ENCODE measurements around the gene CLMN.

Gene CLMN

GRCh38 chr14:95246870-95247269 is 72.8 kb downstream of the CLMN start:
- Histone ChIP-seq H3K4me3 (no peak overlapping the region), H3K36me3 (no peaks in the 10 kb centered on the region), H3K4me1 (peaks cover 0 to 3% (median 0%) of the 10 kb centered on the region in 4 donors), H3K9me3 (no peaks in the 10 kb centered on the region), H3K27ac (no peak overlapping the region), H3K27me3 (no peaks in the 10 kb centered on the region)
- no peak for TF ChIP-seq CTCF (IDR thresholded peaks at IDR 0.05)
- DNase-seq, result no peak
- intact Hi-C loops (cut with DNase I; ENCODE audit: low total_unique reads), result no loop called here

GRCh38 chr14:95245334-95245733 is 74.4 kb downstream of the CLMN start:
- H3K36me3 ChIP-seq, result no peaks in the 10 kb centered on the region
- TF ChIP-seq CTCF (IDR thresholded peaks at IDR 0.05), result no peak
- peaks cover 0 to 3% (median 0%) of the 10 kb centered on the region in 4 donors for H3K4me1 ChIP-seq
- H3K4me3 ChIP-seq, result no peak overlapping the region
- H3K9me3 ChIP-seq, result no peaks in the 10 kb centered on the region
- intact Hi-C loops (cut with DNase I; ENCODE audit: low total_unique reads), result no loop called here
- peak in 1 of 2 donors; percentile 16 for DNase-seq
- no peak overlapping the region for H3K27ac ChIP-seq
- H3K27me3 ChIP-seq, result no peaks in the 10 kb centered on the region

GRCh38 chr14:95244587-95244986 is 75.1 kb downstream of the CLMN start:
- TF ChIP-seq CTCF (IDR thresholded peaks at IDR 0.05), result no peak
- no peaks in the 10 kb centered on the region for H3K36me3 ChIP-seq
- H3K4me3 ChIP-seq, result no peak overlapping the region
- no peaks in the 10 kb centered on the region for H3K27me3 ChIP-seq
- intact Hi-C loops (cut with DNase I; ENCODE audit: low total_unique reads), result no loop called here
- no peaks in the 10 kb centered on the region for H3K9me3 ChIP-seq
- DNase-seq, result no peak
- no peak overlapping the region for H3K27ac ChIP-seq
- peaks cover 0 to 3% (median 0%) of the 10 kb centered on the region in 4 donors for H3K4me1 ChIP-seq

- no peak for TF ChIP-seq CTCF (IDR thresholded peaks at IDR 0.05)
- intact Hi-C loops (cut with DNase I; ENCODE audit: low total_unique reads), result no loop called here
- H3K27ac ChIP-seq, result no peak overlapping the region
These were observed 76.8 kb downstream of the CLMN start for GRCh38 chr14:95242870-95243269.

GRCh38 chr14:95240859-95241813 is 78.6 kb downstream of the CLMN start:
- Histone ChIP-seq H3K9me3 (no peaks in the 10 kb centered on the region), H3K27me3 (no peaks in the 10 kb centered on the region), H3K4me1 (peaks cover 0 to 16% (median 3%) of the 10 kb centered on the region in 4 donors), H3K4me3 (no peak overlapping the region), H3K36me3 (no peaks in the 10 kb centered on the region), H3K27ac (no peak overlapping the region)
- DNase-seq, result no peak
- no peak for TF ChIP-seq CTCF (IDR thresholded peaks at IDR 0.05)
- intact Hi-C loops (cut with DNase I; ENCODE audit: low total_unique reads), result no loop called here

More at GRCh38 chr14:95242870-95243269, 76.8 kb downstream of the CLMN start:
- Histone ChIP-seq H3K27me3 (no peaks in the 10 kb centered on the region), H3K36me3 (no peaks in the 10 kb centered on the region), H3K4me3 (no peak overlapping the region), H3K4me1 (peaks cover 0 to under 1% (median 0%) of the 10 kb centered on the region in 4 donors), H3K9me3 (no peaks in the 10 kb centered on the region)
- no peak for DNase-seq

All from tibial artery (tissue), 4 donors.